Femur (tissue), 1 donor: ENCODE data around the gene AJM1.
A peak's percentile ranks its signal among the peaks of the same experiment; 100 is the strongest.

Experiments used
- DNase-seq: peaks from one replicate; pipeline ENCODE4 v3.0.0-alpha.2; 2017

AJM1 gene

GRCh38 chr9:136808075-136808805, 34.0 kb upstream of the AJM1 start:
- peak; percentile 45 for DNase-seq

DNA sequence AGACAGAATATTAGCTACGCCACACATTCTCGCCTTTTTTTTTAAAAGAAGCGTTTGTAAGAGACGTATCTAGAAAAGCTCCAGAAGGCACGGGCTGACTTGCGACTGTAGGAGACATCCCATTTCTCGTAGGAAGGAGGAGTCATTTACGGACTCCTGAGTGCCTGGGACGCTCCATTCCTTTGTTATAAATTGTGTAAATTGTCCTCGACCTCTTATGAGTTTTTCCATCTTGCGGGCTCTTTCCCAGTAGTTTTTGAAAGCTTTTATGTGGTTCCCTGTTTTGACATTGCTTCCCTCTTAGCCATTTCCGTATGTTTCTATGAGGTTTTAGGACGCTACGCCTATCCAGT, 33.5 kb upstream of the AJM1 start:
- no peak for DNase-seq

DNA sequence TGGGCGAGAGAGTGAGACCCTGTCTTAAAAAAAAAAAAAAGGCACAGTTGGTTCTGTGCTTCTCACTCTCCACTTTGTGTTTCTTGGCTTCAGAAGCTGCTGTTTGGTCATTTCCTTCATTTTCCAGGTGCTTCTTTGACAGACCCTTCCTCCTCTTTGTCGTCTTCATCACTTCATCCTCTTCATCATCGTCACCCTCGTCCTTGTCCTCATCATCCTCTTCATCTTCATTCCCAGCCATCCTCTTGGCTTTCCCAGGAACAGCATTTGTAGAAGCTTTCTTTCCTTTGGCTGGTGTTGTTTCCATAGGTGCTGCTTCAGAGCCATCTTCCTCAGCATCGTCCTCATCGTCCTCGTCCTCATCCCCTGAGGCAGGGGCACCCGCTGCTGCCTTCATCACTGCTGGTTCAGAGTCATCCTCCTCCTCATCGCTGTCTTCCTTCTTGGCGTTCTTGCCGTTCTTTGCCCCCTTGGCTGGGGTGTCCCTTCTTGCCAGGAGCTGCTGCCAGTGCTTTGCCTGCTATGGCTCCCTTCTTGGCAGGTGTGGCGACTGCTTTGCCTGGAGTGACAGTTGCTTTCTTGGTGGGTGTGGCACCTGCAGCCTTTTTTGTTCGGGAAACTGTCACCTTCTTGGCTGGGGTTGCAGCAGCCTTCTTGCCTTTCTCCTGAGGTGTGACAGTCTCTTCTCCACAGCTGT, 27.4 kb upstream of the AJM1 start:
- peak; percentile 13 for DNase-seq

DNA sequence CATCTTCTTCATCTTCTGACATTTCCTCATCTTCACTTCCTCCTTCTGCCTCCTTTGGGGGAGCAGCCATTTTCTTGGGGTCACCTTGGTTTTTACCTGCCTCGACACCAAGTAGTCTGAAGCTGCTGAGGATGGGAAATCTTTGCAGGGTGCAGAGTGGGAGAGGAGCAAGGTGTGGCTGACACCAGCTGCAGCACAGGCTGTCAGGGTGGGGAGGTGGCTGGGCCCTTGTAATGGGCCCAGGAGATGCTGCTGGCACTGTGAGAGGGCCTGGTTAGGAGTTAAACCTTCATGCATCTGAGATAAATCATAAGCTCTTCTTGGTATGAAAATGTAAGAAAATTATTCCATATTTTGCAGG, 26.9 kb upstream of the AJM1 start:
- DNase-seq = no peak

DNA sequence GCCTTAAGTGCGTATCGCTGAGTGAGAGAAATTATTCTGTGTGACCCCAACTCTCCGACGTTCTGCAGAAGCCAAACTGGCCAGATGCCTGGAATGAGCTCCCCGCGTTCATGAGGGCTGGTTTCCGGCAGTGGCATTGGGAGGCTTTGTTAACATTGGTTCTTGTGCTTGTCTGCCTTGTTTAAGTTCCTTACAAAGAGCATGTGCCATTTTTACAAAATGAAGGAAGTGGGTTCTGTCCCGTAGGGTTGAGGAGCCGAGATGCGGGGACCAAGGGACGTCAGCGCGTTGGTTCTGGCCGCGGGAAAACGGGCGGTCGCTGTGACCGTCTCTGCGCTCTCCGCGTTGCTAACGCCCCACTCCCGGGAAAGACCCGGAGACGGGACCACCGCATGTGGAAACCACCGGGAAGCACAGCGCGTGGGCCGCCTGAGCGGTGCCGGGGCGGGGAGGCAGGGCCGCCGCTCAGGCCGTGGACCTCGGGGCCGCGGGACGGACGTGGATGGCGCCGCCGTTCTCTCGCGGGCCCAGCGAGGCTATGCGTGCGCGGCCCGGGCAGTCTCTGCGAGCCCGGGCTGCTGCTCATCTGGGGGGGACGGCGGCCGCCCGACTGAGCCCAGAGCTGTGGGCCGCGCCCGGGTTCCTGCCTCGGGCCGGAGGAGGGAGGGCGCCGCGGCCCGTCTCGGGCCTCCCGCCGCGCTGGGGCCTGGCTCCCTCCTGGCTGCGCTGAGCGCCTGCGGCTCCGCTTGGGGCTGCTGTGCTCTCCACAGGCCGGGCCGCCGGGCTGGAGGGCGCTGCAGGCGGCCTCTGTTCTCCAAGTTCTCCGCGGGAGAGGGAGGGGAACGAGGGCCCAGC, 21.1 kb upstream of the AJM1 start:
- DNase-seq = no peak

GRCh38 chr9:136821826-136822544, 20.3 kb upstream of the AJM1 start:
- no peak for DNase-seq

GRCh38 chr9:136823136-136824046, 18.9 kb upstream of the AJM1 start:
- no peak for DNase-seq

DNA sequence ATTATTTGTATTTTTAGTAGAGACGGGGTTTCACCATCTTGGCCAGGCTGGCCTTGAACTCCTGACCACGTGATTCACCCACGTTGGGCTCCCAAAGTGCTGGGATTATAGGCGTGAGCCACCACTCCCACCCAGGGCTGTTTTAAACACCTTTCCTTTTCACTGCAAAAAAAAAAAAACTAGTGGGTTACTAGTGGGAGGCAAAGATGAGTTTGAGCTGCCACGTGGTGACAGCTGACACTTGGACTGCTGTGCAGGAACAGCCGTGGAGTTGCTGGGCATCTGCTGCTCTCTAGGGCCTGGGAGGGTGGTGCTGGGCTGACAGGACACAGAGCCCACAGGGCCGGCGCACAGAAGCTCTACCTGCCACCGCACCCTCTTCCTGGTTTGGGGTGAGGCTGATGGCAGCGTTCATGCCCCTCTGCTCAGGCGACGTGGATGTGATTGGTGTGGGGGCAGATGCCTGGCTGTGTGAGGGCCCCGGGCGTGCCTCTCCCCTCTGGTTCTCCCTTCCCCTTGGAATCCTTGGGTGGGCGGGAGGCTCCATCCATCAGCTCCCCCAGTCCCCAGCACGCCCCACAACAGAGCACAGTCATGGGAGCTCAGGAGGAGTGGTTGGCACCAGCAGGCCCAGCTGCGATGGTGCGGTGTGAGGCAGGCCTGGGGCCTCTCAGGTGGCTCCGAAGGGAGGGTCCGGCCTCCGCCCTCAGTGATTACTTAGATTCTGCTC, 17.6 kb upstream of the AJM1 start:
- DNase-seq = no peak

DNA sequence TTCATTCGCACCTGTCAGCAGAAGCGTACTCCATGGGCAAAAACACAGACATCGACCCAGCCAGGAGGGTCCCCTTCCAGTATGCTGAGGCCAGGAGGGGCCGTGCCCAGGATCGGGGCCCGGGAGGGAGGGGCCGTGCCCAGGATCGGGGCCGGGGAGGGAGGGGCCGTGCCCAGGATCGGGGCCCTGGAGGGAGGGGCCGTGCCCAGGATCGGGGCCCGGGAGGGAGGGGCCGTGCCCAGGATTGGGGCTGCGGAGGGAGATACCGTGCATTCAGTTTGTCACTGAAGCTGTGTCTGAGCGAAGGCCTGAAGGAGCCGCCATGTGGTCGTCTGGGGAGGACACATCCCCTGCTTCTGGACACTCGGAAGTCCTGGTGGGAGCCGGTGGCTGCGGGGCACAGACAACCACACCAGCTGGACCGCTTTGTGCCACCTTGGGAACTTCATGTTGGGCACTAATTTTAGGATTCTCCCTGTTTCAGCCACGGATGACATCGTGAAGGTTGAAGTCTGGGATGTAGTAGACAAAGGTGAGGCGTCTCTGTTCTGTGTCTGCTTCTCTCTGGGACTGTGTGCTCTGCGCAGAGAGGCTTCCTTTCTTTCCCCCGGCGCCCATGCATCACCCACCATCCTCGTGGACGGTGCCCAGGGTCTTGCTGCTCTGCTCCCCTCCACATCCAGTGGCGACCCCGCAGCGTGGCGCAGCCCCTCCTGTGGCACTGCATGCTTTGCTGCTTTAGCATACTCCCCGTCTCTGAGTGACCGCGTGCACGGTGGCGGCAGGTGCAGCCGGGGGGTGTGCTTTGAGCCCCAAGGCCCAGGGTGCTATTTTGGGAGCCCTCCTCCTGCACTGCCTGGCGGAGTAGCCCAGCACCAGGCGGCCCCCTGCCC, 16.7 kb upstream of the AJM1 start:
- DNase-seq = no peak

DNA sequence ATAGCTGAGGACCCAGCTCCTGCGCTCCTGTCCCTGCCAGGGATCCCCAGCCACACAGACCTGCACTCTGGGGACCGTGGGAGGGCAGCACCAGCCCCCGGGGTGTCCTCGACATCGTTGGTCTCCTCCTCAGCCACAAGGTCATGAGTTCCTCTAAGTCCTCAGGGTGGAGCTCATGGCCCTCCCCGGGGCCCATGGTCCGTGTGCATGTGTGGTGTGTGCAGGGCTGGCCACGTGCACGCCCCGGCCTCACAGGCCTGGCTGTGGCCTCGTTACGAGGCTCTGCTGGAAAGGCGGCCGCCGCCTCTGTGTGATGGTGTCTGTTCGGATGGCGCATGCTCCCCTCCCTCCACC, 16.1 kb upstream of the AJM1 start:
- no peak for DNase-seq

- DNase-seq = peak; percentile 24
Observed at GRCh38 chr9:136826703-136827582, 15.3 kb upstream of the AJM1 start.

DNA sequence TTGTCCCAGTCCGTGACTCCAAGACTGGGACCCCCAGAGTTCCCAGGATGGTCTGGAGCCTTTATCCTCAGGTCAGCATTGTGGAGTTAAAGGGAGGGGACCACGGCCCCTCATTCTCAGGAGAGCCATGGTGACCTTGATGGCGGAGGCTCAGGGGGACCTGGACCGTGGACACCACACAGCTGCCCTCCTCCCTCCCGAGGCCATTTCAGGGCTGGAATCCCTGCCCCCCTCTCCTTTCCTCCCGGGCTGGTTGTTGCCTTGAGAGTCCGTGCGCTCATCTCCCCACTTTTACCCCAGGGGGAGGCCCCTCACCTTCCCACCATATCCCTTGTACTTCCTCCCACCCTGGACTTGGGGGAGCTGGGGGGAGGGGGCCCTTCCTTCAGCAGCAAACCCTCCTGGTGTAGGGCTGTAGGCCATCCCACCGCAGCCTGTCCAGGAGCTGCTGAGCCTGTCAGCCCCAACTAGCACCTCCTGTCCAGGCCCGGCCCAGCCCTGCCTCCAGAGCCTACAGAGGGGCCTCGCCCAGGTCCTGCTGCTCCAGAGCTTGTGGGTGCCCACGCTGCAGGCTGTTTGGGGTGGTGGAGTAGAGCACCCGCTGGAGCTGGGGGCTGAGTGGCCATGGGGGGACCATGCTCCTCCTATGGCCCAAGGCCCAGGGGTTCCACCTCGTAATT, 14.3 kb upstream of the AJM1 start:
- no peak for DNase-seq

DNA sequence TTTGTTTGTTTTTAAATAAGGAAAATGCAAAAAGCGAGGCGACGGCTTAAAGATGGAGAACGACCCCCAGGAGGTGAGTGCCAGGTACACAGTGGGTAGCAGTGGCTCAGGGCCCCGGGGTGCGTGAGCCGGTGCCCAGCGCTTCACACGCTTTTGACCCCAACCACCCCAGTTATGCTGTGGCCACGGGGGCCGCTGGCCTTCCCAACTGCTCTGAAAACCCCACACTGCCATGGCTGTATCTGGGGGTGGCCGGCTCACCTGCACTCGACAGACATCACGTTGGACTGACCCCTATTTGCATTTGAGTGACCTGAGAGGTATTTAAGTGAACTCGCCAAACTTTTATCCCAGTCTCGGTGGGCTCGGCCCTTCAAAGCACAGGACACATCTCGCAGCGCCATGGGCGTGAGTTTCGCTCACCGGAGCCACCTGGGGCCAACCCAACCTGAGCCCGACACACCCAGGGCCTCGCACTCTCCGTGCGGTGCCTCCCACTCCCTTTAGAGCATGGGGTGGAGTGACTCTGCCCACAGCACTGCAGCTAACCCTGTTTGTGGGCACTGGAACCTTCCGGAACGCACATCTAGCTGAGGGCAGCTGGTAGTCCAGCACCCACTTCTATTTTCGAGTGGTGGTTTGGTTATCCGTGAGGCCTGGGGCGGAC, 13.7 kb upstream of the AJM1 start:
- DNase-seq = no peak

DNA sequence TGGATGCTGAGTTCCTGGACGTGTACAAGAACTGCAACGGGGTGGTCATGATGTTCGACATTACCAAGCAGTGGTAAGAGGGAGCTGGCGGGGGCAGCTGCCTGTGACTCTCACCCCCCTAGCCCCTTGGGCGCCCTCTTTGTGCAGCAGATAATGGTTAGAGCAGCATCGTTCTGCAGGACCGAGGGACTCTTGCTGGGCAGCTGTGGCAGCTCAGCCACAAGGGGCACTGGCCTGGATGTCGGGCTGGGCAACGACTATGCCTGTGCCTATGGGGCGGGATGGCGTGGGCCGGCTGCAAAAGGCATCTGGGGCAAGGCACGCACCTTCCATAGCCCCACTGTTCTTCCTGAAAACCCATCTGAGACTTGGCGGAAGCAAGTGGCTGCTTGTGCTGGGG, 12.9 kb upstream of the AJM1 start:
- DNase-seq = no peak

GRCh38 chr9:136829981-136830885, 12.0 kb upstream of the AJM1 start:
- peak; percentile 22 for DNase-seq

- DNase-seq = no peak
Observed at GRCh38 chr9:136831002-136831719, 11.1 kb upstream of the AJM1 start.
